ENCODE measurements around the gene OIP5. TPM values are rescaled to one million over a fixed set of nuclear protein-coding genes. Genes with fewer than 3 reads are reported as not detected.
A peak's percentile ranks its signal among the peaks of the same experiment; 100 is the strongest.

Gene OIP5
- total and polyA plus RNA-seq, 4 donors = 0.17 to 11.8 (median 1.1) TPM

- H3K36me3 ChIP-seq (ENCODE audit: control insufficient read depth in 4 of 4, insufficient read depth in 3 of 4, low read depth in 1 of 4, low read length in 3 of 4) = peaks cover 5 to 28% (median 18%) of the 10 kb centered on the region in 4 donors
- WGBS = 92% methylated on average over 1 of the region's 1 CpG
- no peak overlapping the region for H3K27ac ChIP-seq (ENCODE audit: low read depth in 1 of 2, low read length in 2 of 2)
Observed at GRCh38 chr15:41288464-41288863, 43.9 kb downstream of the OIP5 start.

DNA sequence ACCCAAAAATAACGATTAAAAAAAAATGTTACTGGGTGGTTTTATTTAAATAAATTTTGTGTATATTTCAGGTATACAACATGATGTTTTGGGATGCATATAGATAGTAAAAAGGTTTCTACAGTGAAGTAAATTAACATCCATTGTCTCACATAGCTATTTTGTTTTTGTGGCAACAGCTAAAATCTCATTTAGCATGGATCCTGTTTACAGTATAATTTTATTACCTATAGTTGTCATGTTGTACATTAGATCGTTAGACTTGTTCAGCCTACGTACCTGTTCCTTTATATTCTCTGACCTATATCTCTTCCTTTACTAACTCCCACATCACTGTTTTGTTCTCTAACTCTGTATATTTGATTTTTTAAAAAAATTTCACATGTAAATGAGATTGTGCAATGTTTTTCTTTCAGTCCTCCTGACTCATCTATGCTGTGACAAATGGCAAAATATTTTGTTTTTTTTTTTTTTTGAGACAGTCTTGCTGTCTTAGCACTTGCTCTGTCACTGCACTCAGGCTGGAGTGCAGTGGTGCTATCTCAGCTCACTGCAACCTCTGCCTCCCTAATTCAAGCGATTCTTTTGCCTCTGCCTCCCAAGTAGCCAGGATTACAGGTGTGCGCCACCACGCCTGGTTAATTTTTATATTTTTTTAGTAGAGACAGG, 45.6 kb downstream of the OIP5 start:
- H3K9me3 ChIP-seq (ENCODE audit: control insufficient read depth in 4 of 4, low read length in 3 of 4) = no peaks in the 10 kb centered on the region
- no peaks in the 10 kb centered on the region for H3K27me3 ChIP-seq (ENCODE audit: control insufficient read depth in 4 of 4, insufficient read depth in 4 of 4, low read length in 3 of 4)
- peak overlapping the region in 1 of 2 donors; percentile 35 for H3K27ac ChIP-seq (ENCODE audit: low read depth in 1 of 2, low read length in 2 of 2)
- H3K4me1 ChIP-seq (ENCODE audit: control insufficient read depth in 4 of 4, insufficient read depth in 4 of 4, low read length in 3 of 4) = peaks cover 8 to 27% (median 14%) of the 10 kb centered on the region in 4 donors
- H3K4me3 ChIP-seq (ENCODE audit: low read depth in 1 of 3, low read length in 3 of 3) = no peak overlapping the region
- DNase-seq (ENCODE audit: low spot score) = no peak
- peaks cover 5 to 28% (median 18%) of the 10 kb centered on the region in 4 donors for H3K36me3 ChIP-seq (ENCODE audit: control insufficient read depth in 4 of 4, insufficient read depth in 3 of 4, low read depth in 1 of 4, low read length in 3 of 4)
- TF ChIP-seq JUND (IDR thresholded peaks at IDR 0.05) (no peak), RXRA (IDR thresholded peaks at IDR 0.05) (no peak), YY1 (IDR thresholded peaks at IDR 0.05) (no peak), TAF1 (conservative IDR thresholded peaks at IDR 0.05) (no peak), CTCF (IDR thresholded peaks at IDR 0.05; ENCODE audit: low read depth, low read length, missing input control) (no peak), SP1 (IDR thresholded peaks at IDR 0.05) (no peak), EGR1 (IDR thresholded peaks at IDR 0.05; ENCODE audit: low read depth in 2 of 2) (no peak), GABPA (IDR thresholded peaks at IDR 0.05 in 1 of 2, conservative IDR thresholded peaks at IDR 0.05 in 1 of 2) (no peak)
- TF ChIP-seq, protein P1, sequence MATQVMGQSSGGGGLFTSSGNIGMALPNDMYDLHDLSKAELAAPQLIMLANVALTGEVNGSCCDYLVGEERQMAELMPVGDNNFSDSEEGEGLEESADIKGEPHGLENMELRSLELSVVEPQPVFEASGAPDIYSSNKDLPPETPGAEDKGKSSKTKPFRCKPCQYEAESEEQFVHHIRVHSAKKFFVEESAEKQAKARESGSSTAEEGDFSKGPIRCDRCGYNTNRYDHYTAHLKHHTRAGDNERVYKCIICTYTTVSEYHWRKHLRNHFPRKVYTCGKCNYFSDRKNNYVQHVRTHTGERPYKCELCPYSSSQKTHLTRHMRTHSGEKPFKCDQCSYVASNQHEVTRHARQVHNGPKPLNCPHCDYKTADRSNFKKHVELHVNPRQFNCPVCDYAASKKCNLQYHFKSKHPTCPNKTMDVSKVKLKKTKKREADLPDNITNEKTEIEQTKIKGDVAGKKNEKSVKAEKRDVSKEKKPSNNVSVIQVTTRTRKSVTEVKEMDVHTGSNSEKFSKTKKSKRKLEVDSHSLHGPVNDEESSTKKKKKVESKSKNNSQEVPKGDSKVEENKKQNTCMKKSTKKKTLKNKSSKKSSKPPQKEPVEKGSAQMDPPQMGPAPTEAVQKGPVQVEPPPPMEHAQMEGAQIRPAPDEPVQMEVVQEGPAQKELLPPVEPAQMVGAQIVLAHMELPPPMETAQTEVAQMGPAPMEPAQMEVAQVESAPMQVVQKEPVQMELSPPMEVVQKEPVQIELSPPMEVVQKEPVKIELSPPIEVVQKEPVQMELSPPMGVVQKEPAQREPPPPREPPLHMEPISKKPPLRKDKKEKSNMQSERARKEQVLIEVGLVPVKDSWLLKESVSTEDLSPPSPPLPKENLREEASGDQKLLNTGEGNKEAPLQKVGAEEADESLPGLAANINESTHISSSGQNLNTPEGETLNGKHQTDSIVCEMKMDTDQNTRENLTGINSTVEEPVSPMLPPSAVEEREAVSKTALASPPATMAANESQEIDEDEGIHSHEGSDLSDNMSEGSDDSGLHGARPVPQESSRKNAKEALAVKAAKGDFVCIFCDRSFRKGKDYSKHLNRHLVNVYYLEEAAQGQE (IDR thresholded peaks at IDR 0.05) = no peak
- TF ChIP-seq, protein P2, sequence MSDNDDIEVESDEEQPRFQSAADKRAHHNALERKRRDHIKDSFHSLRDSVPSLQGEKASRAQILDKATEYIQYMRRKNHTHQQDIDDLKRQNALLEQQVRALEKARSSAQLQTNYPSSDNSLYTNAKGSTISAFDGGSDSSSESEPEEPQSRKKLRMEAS (IDR thresholded peaks at IDR 0.05) = no peak
- WGBS = 93% methylated on average over 6 of the region's 6 CpGs
- H3K9ac ChIP-seq (ENCODE audit: low read depth in 1 of 2, low read length in 2 of 2) = no peak overlapping the region

More at GRCh38 chr15:41288464-41288863, 43.9 kb downstream of the OIP5 start:
- Histone ChIP-seq H3K9ac (ENCODE audit: low read depth in 1 of 2, low read length in 2 of 2) (no peak overlapping the region), H3K27me3 (ENCODE audit: control insufficient read depth in 4 of 4, insufficient read depth in 4 of 4, low read length in 3 of 4) (no peaks in the 10 kb centered on the region), H3K4me1 (ENCODE audit: control insufficient read depth in 4 of 4, insufficient read depth in 4 of 4, low read length in 3 of 4) (peaks cover 5 to 27% (median 14%) of the 10 kb centered on the region in 4 donors), H3K9me3 (ENCODE audit: control insufficient read depth in 4 of 4, low read length in 3 of 4) (no peaks in the 10 kb centered on the region), H3K4me3 (ENCODE audit: low read depth in 1 of 3, low read length in 3 of 3) (no peak overlapping the region)
- TF ChIP-seq RXRA (IDR thresholded peaks at IDR 0.05) = no peak
- TF ChIP-seq, protein P2 (IDR thresholded peaks at IDR 0.05) = no peak
- TF ChIP-seq, protein P1 (IDR thresholded peaks at IDR 0.05) = no peak
- no peak for TF ChIP-seq TAF1 (conservative IDR thresholded peaks at IDR 0.05)
- no peak for TF ChIP-seq SP1 (IDR thresholded peaks at IDR 0.05)
- TF ChIP-seq NR2F2 (IDR thresholded peaks at IDR 0.05) = no peak
- TF ChIP-seq EGR1 (IDR thresholded peaks at IDR 0.05; ENCODE audit: low read depth in 2 of 2) = no peak
- no peak for TF ChIP-seq FOXA1 (IDR thresholded peaks at IDR 0.05)
- no peak for DNase-seq (ENCODE audit: low spot score)
